GM19372 (cell line): ENCODE data around the gene ENTPD6.

Experiments used
- ATAC-seq: cut with Tn5 transposase; IDR thresholded peaks from one replicate; pipeline ENCODE4 v1.9.1; 2021; ENCODE audit warnings: mild to moderate bottlenecking, low read depth, moderate library complexity; ENCODE audit not compliant: unreplicated experiment

Gene ENTPD6

DNA sequence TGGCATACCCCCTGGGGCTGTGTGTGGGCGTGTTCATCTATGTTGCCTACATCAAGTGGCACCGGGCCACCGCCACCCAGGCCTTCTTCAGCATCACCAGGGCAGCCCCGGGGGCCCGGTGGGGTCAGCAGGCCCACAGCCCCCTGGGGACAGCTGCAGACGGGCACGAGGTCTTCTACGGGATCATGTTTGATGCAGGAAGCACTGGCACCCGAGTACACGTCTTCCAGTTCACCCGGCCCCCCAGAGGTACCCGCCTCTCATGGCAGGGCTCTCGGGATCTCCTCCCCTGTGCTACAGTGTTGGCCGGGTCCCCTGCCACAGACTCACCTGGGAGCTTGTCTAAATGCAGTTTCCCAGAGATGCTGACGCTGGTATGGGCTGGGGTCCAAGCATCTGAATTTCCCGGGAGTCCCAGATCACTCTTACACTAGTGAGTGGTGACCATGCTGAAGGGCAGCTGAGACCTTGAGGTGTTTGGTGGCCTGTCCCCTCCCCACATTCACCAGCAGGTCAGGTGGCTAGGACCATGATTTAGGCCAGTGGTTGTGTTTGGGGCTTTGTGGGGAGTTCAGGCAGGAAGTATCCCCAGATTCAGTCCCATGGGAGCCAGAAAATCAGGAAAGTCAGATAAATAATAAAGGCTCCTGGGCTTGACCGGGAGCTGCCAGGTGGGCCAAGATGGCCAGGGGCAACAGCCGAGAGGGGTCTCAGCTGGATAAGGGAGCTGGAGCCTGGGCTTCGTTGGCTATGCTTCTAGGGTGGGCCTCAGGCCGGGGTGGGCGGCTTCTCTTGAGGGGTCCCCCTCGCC lies 11.8 kb downstream of the ENTPD6 start:
- no peak for ATAC-seq

DNA sequence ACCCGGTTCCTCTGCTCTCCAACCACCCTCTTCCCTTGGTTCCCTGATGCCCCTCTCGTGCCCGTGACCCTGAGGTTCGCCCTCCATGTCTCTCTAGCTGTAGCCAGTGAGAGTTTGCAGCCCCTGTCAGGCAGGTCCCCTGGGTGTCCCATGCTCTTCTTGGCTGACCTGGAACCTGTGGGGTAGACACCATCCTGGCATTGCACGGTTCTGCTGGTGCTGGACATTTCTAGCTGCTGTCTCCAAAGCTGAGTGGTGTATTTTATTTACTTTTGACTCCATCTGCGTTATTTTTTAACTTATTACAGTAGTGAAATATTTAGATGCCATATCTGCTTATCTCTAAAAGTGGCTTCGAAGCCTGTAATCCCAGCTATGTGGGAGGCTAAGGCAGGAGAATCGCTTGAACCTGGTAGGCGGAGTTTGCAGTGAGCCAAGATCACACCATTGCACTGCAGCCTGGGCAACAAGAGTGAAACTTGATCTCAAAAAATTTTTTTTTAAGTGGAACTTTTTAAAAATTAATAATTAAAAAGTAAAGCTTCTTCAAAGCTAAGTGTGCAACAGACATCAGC lies 12.5 kb downstream of the ENTPD6 start:
- no peak for ATAC-seq

DNA sequence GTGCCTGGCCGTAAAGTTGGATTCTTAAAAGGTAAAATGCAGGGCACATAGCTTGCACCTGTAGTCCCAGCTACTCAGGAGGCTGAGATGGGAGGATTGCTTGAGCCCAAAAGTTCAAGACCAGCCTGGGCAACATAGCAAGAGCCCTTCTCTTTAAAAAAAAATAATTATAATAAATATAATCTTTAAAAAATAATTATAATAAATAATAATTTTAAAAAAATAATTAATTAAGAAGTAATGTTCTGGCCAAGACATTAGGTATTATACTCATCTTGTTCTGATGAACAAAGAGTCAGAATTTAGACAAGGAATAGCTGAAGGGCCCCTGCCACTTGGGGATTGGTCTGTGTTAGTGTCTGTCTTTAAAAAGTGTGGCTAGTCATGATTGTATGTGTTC lies 13.9 kb downstream of the ENTPD6 start:
- ATAC-seq, result no peak

DNA sequence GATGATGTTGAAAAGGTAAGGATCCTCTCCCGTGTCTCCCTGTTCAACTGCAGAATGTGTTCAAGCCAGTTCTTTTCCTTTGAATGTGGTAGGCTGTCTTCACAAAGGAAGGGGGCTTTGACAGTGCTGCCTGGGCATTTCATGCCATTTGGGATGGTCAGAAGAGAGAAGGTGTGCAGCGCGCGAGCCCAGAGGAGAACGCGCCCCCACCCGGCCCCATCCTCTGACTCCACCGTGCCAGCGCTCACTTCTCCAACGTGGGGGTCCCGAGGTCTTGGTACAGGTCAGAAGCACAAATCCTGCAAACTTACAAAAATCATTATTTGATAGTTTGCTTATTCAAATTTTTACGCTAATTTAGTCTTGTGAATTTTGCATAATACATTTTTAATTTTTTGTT lies 14.4 kb downstream of the ENTPD6 start:
- no peak for ATAC-seq

DNA sequence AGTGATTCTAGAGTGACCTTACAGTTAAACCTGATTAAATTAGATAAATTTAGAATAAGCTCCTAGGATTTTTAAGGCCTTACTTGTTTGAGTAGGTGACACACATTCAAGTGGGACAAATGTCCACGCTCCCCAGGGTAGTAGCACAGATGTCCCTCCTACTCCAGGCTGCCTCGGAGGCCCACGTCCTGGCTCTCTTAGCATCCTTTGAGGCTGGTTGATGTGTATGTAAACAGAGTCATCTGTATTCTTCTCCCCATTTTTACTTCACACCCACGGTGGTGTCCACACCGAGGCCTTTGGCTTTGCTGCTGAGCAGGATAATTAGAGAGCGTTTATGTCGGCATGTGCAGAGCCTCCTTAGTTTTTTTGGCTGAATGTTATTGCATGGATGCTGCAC lies 15.8 kb downstream of the ENTPD6 start:
- no peak for ATAC-seq

DNA sequence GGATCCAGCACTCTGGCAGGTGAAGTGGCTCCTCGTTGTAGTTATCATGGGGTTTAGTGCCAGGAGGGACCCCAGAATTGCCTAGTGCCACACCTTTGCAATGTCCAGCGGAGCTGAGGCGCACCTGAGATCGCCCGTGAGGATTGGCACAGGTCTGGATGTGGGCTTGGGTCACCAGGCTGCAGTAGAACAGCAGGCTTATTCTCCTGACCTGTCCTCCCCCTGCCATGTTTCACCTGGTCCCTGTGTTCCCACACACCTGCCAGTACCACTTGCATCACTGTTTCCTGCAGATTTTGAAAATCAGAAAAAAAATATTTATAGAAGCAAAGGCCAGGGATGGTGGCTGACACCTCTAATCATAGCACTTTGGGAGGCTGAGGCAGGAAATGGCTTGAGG lies 16.7 kb downstream of the ENTPD6 start:
- ATAC-seq, result no peak

DNA sequence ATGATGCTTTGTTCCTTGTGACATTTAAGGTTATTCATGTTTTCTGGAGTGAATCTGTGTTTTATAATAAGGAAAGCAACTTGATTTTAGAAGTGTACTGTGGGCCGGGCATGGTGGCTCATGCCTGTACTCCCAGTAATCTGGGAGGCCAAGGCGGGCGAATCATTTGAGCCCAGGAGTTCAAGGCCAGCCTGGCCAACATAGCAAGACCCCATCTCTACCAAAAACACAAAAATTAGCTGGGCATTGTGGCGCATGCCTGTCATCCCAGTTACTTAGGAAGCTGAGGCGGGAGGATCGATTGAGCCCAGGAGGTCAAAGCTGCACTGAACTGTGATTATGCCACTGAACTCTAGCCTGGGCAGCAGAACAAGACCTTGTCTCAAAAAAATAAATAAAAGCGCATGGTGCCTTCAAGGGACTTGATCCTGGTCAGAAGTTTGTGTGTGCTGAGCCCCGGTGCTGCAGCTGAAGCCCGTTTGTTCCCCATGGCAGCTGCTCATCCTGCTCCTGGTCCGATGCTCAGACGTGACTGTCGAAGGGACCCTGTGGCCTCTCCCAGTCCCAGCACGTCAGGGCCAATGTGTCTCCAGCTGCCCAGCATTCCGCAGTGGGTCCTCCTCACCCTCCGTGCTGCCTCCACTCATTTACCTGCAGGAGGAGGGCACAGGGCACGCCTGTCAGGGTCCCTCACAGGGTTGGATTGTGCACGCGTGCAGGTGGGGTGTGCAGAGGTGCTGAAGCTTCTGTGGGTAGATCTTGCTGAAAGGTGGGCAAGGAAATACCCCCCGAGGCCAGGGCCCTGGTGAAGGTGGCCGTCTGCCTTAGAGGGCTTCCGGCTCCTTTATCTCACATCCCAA lies 18.3 kb downstream of the ENTPD6 start:
- no peak for ATAC-seq

DNA sequence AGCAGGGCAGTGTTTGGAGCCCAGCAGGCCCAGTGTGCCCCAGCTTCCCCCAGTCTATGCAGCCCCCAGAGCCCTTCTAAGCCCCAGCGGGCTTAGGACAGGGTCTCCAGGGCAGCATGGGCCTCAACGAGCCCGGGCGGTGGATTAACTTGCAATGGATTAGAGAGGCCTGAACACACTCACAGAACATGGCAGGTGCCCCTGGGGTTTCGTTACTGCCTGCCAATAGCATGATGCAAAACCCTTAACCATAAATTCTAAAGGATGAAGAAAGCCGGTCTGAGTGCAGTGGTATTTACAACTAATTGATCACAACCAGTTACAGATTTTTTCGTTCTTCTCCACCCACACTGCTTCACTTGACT lies 18.9 kb downstream of the ENTPD6 start:
- no peak for ATAC-seq

DNA sequence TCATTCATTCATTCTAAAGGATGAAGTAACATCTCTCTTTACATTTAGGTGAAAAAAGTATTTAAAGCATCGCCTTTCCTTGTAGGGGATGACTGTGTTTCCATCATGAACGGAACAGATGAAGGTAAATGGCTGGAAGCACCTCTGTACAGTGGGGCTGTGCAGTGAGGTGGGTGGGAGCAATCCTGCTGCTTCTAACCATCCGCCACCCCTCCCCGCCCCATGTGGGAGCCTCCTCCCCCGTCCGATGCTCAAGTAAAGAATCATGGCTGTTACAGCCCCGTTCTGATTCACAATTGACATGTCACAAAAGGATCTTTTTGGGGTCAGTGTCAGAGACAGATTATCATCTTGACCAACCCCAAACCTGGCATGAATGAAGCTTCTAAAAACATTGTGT lies 19.3 kb downstream of the ENTPD6 start:
- ATAC-seq, result no peak

DNA sequence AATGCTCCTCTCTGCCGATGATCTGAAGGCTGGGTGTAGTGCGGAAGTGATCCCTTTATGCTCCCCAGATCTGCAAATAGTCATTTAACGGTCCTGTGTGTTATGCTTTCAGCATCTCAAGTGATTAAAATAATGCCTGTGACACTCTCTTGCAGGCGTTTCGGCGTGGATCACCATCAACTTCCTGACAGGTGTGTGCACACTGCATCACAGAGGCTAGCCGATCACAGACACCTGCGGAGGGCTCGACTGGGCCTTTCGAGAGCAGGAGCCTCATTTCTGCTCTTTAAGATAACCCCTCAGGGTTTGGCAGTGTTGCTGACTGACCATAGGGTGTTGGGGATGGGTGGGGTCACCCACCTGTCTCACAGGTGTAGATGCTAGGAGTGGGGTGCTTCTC lies 20.0 kb downstream of the ENTPD6 start:
- no peak for ATAC-seq

DNA sequence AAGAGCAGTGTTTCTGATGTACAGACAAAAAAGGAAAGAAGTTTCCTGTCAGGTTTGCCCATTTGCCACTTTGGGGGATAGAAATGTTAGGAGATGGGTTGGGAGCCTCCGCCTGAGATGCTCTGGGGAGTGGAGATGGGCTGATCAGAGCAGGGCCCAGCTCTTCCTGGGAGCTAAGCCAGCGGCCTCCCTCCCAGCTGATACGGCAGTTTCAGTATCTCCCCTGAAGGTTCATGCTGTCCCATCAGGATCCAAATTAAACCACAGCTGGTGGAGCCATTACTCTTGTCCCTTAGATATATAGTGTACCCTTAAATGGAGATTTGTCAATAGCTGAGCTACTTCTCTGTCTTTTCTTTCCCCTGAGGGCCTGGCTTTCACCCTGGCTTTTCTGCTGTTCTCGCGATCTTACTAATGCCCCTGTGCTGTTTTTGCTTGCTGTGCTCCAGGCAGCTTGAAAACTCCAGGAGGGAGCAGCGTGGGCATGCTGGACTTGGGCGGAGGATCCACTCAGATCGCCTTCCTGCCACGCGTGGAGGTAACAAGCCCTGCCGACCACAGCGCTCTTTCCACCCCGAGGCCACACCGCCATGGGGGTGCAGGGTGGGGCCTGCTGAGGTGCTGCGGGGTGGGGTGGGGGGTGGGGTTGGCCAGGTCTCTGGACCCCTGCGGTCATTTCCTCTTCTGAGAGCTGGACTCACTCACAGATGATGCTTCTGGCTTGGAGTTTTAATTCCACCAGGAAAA lies 20.9 kb downstream of the ENTPD6 start:
- no peak for ATAC-seq

DNA sequence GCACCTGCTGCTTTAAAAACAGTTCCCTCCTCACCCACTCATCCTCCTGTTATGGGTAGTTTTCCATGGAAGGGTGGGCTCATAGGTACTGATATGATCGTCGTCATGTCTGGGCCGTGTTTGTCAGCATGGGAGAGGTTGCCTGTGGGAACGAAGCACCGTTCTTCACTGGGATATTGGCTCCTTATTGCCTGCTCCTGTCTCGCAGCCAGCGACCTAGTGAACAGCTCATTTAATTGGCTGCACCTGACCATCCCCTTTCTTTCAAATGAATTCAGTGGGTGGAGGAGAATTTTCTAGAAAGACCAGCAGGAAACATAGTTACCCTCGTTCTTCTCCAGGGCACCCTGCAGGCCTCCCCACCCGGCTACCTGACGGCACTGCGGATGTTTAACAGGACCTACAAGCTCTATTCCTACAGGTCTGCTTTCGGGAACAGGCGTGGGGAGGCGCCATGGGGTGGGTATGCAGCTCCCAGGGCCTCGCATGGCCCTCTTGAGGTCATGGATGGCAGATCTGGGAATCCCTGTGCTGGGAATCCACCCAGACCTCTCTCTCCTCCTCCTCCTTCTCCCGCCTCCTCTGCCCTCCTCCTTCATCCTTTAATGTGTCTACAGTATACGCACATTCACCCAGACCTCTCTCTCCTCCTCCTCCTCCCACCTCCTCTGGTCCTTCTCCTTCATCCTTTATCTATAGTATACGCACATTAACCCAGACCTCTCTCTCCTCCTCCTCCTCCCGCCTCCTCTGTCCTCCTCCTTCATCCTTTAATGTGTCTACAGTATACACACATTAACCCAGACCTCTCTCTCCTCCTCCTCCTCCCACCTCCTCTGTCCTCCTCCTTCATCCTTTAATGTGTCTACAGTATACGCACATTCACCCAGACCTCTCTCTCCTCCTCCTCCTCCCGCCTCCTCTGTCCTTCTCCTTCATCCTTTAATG lies 21.9 kb downstream of the ENTPD6 start:
- ATAC-seq, result no peak

DNA sequence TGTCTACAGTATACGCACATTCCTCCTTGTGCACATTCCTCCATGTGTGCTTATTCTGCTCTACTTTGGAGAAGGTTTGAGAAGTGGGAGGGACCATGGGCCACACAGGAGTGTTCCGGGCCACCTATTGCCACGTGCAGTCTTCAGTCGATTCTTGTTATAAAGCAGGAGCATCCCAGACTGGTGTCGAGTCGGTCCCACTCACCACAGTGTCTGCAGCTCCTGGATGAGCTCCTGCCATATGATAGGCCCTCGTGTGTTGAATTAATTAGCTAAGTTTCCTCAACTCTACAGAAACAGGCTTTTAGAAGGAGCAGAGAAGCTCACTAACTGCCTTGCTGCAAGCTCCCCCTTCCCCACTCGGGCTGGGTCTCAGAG lies 22.6 kb downstream of the ENTPD6 start:
- ATAC-seq, result no peak

DNA sequence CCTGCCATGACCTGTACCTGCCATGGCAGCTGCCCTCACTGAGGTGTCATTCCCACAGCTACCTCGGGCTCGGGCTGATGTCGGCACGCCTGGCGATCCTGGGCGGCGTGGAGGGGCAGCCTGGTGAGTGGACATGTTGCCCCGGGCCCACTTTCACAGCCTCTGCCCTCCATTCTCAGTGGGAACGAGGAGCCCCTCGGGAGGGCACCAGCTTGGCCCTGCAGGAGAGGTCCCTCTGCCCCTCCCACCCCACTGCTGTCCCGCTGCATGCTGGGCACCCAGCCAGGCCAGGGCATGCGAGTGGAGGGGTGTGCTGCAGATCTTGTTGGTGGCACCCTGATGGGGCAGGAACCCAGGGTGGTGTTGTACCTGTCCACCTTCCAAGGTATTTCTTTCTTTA lies 23.0 kb downstream of the ENTPD6 start:
- ATAC-seq, result no peak

DNA sequence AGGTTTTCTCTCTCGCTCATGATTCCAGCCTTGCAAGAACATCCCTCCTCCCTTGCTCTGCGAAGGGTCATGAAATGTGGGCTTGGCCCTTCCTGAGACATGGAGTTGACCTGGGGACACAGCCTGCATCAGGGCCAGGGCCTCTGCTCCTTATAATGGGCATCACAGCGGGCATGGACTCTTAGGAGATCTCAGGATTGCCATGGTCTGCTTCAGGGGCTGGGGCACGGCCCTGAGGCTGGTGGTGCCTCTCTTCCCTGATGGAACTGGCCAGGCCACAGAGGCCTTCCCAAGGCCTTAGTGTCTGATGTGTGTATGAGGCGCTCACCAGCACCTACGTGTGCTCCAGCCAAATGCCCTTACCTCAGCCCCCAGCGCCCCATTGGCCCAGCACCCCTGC lies 23.9 kb downstream of the ENTPD6 start:
- ATAC-seq, result no peak

DNA sequence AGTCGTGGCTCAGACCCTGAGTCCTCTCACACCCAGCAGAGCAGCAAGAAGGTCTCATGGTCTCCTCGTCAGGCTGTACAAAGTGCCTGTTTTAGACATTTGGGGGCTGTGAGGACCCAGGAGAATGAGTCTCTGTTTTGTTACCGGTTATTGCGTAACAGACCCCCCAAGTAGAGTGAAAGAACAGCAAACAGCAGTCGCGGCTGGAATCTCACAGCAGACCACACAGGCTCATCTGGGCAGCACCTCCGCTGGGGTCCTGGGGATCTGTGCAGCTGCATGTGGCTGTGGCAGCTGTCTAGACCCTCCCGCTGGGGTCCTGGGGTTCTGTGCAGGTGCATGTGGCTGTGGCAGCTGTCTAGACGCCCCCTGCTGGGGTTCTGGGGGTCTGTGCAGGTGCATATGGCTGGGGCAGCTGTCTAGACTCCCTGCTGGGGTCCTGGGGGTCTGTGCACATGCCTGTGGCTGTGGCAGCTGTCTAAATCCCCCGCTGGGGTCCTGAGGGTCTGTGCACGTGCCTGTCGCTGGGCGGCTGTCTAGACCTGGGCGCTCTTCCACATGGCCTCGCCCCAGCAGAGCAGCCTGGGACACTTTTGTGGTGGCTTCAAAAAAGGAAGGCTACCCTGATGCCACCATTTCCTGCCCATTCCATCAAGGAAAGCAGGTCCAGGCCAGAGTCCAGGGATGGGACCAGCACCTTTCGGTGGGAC lies 24.7 kb downstream of the ENTPD6 start:
- no peak for ATAC-seq

DNA sequence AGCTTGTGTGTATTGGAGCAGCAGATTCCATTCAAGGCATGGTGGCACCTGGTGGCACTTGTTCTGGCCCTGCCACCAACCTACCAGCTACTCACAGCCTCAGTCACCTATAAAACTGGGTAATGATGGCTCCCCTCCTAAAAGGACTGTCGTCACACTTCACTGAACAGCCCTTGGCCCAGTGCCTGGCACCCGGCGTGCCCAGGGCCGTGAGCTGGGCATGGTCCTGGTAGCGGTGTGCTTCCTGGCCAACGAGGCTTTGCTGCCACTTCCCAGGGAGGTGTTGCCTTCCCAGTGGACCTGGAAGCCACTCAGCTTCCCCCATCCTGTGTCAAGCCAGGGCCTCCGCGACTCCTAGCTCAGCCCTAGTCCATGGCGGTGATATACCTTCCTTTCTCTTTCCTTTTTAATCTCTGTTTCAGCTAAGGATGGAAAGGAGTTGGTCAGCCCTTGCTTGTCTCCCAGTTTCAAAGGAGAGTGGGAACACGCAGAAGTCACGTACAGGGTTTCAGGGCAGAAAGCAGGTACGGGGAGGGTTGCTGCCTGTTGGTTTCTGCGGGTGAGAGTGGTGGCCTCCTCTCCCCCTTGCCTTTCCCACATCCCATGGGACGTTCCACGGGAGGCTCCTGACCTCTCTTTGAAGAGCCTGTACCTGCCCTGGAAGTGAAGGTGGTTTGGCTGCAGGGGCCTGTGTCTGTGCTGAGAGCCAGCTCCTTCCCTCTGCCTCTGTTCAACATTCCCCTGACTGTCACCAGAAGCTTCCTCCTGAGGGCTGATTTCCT lies 25.5 kb downstream of the ENTPD6 start:
- no peak for ATAC-seq
